Sigmoid colon (tissue), 4 donors: Measurements from ENCODE around the gene THRA.

Experiments
- CTCF ChIP-seq, 4 experiments: fragments of 450-650 bp in 3 of 4; fragments of 200-600 bp in 1 of 4; IDR thresholded peaks; one replicate each; pipeline ENCODE4 v1.5.1; 2016 to 2019; ENCODE audit warnings: antibody characterized with exemption in 4 of 4, mild to moderate bottlenecking in 3 of 4, moderate library complexity in 2 of 4
- POLR2AphosphoS5 ChIP-seq, 4 donors: sonication (generic); formaldehyde crosslinking; IDR thresholded peaks; one replicate each; pipeline ENCODE4 v1.6.1; 2017; ENCODE audit warnings: antibody characterized with exemption in 4 of 4

- TF ChIP-seq CTCF (IDR thresholded peaks at IDR 0.05) (no peak), POLR2AphosphoS5 (IDR thresholded peaks at IDR 0.05) (no peak)
These were observed 34.3 kb downstream of the THRA start for GRCh38 chr17:40097087-40097486.
